DOHH2 (cell line): ENCODE measurements around the gene ADIPOR2.

Experiments used
- H3F3A ChIP-seq: fragments of 200-600 bp; sonication (generic), shearing (Covaris generic); 2 replicates; pipeline ENCODE4 v1.6.0; 2016; ENCODE audit warnings: antibody characterized with exemption, mild to moderate bottlenecking; ENCODE audit not compliant: control insufficient read depth, insufficient read depth
- H3K27ac ChIP-seq: fragments of 200-600 bp; sonication (generic); 2 replicates; pipeline ENCODE4 v1.5.1; 2014; ENCODE audit warnings: low read depth, mild to moderate bottlenecking, low read length, moderate library complexity
- H3K27me3 ChIP-seq: fragments of 200-600 bp; sonication (generic); 2 replicates; pipeline ENCODE4 v1.6.1; 2014; ENCODE audit warnings: mild to moderate bottlenecking, low read length, mixed read lengths; ENCODE audit not compliant: control insufficient read depth
- H3K36me3 ChIP-seq: fragments of 200-600 bp; sonication (generic); 2 replicates; pipeline ENCODE4 v1.6.1; 2014; ENCODE audit warnings: mild to moderate bottlenecking, low read length, moderate library complexity, mixed read lengths; ENCODE audit not compliant: control insufficient read depth
- H3K4me1 ChIP-seq: fragments of 200-600 bp; sonication (generic); 2 replicates; pipeline ENCODE4 v1.6.1; 2014; ENCODE audit warnings: mild to moderate bottlenecking, low read length, mixed read lengths; ENCODE audit not compliant: control insufficient read depth
- H3K4me2 ChIP-seq: fragments of 200-600 bp; sonication (generic); 2 replicates; pipeline ENCODE4 v1.6.0; 2014; ENCODE audit warnings: mild to moderate bottlenecking, low read length, moderate library complexity
- H3K4me3 ChIP-seq: fragments of 200-600 bp; sonication (generic); 2 replicates; pipeline ENCODE4 v1.5.1; 2014; ENCODE audit warnings: mild to moderate bottlenecking, low read length, mixed read lengths
- H3K79me2 ChIP-seq: fragments of 200-600 bp; sonication (generic); 2 replicates; pipeline ENCODE4 v1.6.1; 2014; ENCODE audit warnings: mild to moderate bottlenecking, low read length, mixed read lengths; ENCODE audit not compliant: control insufficient read depth
- H3K9me2 ChIP-seq: fragments of 200-600 bp; sonication (generic); replicated peaks from 2 replicates; pipeline ENCODE4 v1.6.1; 2014; ENCODE audit warnings: mild to moderate bottlenecking, low read length, mixed read lengths; ENCODE audit not compliant: control insufficient read depth
- H3K9me3 ChIP-seq: fragments of 200-600 bp; sonication (generic); 2 replicates; pipeline ENCODE4 v1.6.1; 2014; ENCODE audit warnings: antibody characterized with exemption, low read length, mixed read lengths; ENCODE audit not compliant: control insufficient read depth, insufficient read depth
- H4K20me1 ChIP-seq: fragments of 200-600 bp; sonication (generic); 2 replicates; pipeline ENCODE4 v1.6.0; 2014; ENCODE audit warnings: low read depth, mild to moderate bottlenecking, antibody characterized with exemption, low read length, moderate library complexity; ENCODE audit not compliant: control insufficient read depth, insufficient read depth
- EZH2phosphoT487 ChIP-seq: fragments of 200-600 bp; sonication (generic); IDR thresholded peaks from 2 replicates; pipeline ENCODE4 v1.6.1; 2017; ENCODE audit warnings: borderline replicate concordance, mild to moderate bottlenecking, antibody characterized with exemption, low read length, moderate library complexity, mixed read lengths
- TF ChIP-seq, protein P1 (sequence below): fragments of 200-600 bp; sonication (generic); IDR thresholded peaks from one replicate; pipeline ENCODE4 v1.5.1; 2014; ENCODE audit warnings: antibody characterized with exemption, mild to moderate bottlenecking, low read depth, low read length; ENCODE audit not compliant: poor library complexity, severe bottlenecking

ADIPOR2 gene

DNA sequence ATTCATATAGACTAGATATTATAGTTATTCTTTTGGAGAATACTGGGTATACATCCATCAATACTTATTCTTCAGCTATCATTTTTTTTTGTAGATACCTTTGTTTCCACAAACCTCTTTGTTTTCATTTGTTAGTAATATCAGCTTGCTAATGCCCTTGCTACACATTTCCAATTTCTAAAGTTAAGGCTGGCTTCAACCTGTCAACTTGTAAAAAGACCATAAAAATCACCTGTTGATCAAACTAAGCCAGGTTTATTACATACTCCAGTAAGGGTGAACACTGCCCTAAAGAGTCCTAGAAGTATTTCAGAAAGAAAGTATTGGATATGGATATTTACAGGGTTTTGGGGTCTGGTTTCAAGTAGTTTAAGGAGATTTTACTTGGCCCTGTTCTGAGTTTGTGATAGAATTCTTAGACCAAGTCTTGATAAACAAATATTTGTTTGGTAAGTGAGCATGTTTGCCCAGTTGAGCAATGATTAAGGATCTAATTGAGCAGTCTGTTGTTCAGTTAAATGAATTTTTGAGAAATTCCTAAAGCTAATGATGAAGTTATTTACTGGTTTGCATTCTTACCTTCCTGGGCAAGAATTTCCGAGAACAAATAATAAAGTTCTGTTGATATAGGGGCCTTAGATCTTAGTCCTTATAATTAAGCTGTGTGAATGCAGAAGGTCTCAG, 76.7 kb downstream of the ADIPOR2 start:
- no peak overlapping the region for H3K27ac ChIP-seq
- H3K36me3 ChIP-seq = peaks cover 41% of the 10 kb centered on the region
- H3F3A ChIP-seq = 0 out of 2 replicates have a peak, but pooled peaks cover 2% of the 10 kb centered on the region
- peaks cover 74% of the 10 kb centered on the region for H3K79me2 ChIP-seq
- H3K4me2 ChIP-seq = no peak overlapping the region
- H3K9me3 ChIP-seq = no peaks in the 10 kb centered on the region
- H3K4me3 ChIP-seq = no peak overlapping the region
- TF ChIP-seq EZH2phosphoT487 = no peak
- TF ChIP-seq, protein P1, sequence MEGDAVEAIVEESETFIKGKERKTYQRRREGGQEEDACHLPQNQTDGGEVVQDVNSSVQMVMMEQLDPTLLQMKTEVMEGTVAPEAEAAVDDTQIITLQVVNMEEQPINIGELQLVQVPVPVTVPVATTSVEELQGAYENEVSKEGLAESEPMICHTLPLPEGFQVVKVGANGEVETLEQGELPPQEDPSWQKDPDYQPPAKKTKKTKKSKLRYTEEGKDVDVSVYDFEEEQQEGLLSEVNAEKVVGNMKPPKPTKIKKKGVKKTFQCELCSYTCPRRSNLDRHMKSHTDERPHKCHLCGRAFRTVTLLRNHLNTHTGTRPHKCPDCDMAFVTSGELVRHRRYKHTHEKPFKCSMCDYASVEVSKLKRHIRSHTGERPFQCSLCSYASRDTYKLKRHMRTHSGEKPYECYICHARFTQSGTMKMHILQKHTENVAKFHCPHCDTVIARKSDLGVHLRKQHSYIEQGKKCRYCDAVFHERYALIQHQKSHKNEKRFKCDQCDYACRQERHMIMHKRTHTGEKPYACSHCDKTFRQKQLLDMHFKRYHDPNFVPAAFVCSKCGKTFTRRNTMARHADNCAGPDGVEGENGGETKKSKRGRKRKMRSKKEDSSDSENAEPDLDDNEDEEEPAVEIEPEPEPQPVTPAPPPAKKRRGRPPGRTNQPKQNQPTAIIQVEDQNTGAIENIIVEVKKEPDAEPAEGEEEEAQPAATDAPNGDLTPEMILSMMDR = no peak
- no peaks in the 10 kb centered on the region for H3K9me2 ChIP-seq
- H3K4me1 ChIP-seq = no peaks in the 10 kb centered on the region
- H3K27me3 ChIP-seq = no peaks in the 10 kb centered on the region
- H4K20me1 ChIP-seq = no peaks in the 10 kb centered on the region

- H3K9me3 ChIP-seq = no peaks in the 10 kb centered on the region
- H3K9me2 ChIP-seq = no peaks in the 10 kb centered on the region
- H3K27ac ChIP-seq = no peak overlapping the region
- H4K20me1 ChIP-seq = no peaks in the 10 kb centered on the region
- 0 out of 2 replicates have a peak, but pooled peaks cover 2% of the 10 kb centered on the region for H3F3A ChIP-seq
- H3K36me3 ChIP-seq = peaks cover 47% of the 10 kb centered on the region
- no peaks in the 10 kb centered on the region for H3K27me3 ChIP-seq
- no peak overlapping the region for H3K4me2 ChIP-seq
- no peak for TF ChIP-seq EZH2phosphoT487
- TF ChIP-seq, protein P1 = no peak
- peaks cover 10% of the 10 kb centered on the region for H3K4me1 ChIP-seq
- peaks cover 72% of the 10 kb centered on the region for H3K79me2 ChIP-seq
- no peak overlapping the region for H3K4me3 ChIP-seq
Observed at GRCh38 chr12:1768615-1769014, 77.7 kb downstream of the ADIPOR2 start.

GRCh38 chr12:1769809-1770494, 79.1 kb downstream of the ADIPOR2 start:
- no peak overlapping the region for H3K4me2 ChIP-seq
- H3K79me2 ChIP-seq = peaks cover 69% of the 10 kb centered on the region
- no peaks in the 10 kb centered on the region for H3K9me3 ChIP-seq
- H3K9me2 ChIP-seq = no peaks in the 10 kb centered on the region
- no peaks in the 10 kb centered on the region for H3K27me3 ChIP-seq
- H3K27ac ChIP-seq = no peak overlapping the region
- TF ChIP-seq, protein P1 = no peak
- no peak for TF ChIP-seq EZH2phosphoT487
- no peaks in the 10 kb centered on the region for H4K20me1 ChIP-seq
- peaks cover 6% of the 10 kb centered on the region; the same call in 1 of the 2 replicates for H3F3A ChIP-seq
- H3K4me3 ChIP-seq = no peak overlapping the region
- H3K36me3 ChIP-seq = peaks cover 51% of the 10 kb centered on the region
- H3K4me1 ChIP-seq = peaks cover 19% of the 10 kb centered on the region
